Mesendoderm (in vitro differentiated cells): ENCODE results near the gene SLC44A4. TPM values are rescaled to one million over a fixed set of nuclear protein-coding genes. Genes with fewer than 3 reads are reported as not detected.

ENCODE experiments used
- DNase-seq: peaks from one replicate; pipeline ENCODE4 v3.0.0; 2013
- H2AK5ac ChIP-seq: 2 replicates; pipeline ENCODE4 v1.6.1; 2013; ENCODE audit warnings: low read length, inconsistent platforms
- H2BK120ac ChIP-seq: 2 replicates; pipeline ENCODE4 v1.6.1; 2013; ENCODE audit warnings: low read depth, mild to moderate bottlenecking, low read length, moderate library complexity, mixed read lengths
- H2BK15ac ChIP-seq: replicated peaks from 2 replicates; pipeline ENCODE4 v1.6.1; 2013; ENCODE audit warnings: low read depth, mild to moderate bottlenecking, moderate library complexity
- H2BK5ac ChIP-seq: 2 replicates; pipeline ENCODE4 v1.6.1; 2013; ENCODE audit warnings: low read length, inconsistent platforms
- H3K18ac ChIP-seq: 2 replicates; pipeline ENCODE4 v1.6.1; 2013; ENCODE audit warnings: mild to moderate bottlenecking, low read length, mixed read lengths
- H3K23ac ChIP-seq: one replicate; pipeline ENCODE4 v1.6.1; 2013; ENCODE audit warnings: low read length
- H3K27ac ChIP-seq: 2 replicates; pipeline ENCODE4 v1.5.1; 2013; ENCODE audit warnings: low read depth, mild to moderate bottlenecking, inconsistent platforms, low read length, moderate library complexity
- H3K27me3 ChIP-seq: 2 replicates; pipeline ENCODE4 v1.6.1; 2013; ENCODE audit warnings: low read length, control low read depth, mild to moderate bottlenecking, inconsistent platforms; ENCODE audit not compliant: insufficient read depth, poor library complexity
- H3K36me3 ChIP-seq: 2 replicates; pipeline ENCODE4 v1.6.1; 2013; ENCODE audit warnings: low read length, inconsistent platforms; ENCODE audit not compliant: control insufficient read depth, insufficient read depth
- H3K4ac ChIP-seq: one replicate; pipeline ENCODE4 v1.6.1; 2013; ENCODE audit warnings: low read depth, mild to moderate bottlenecking, low read length, moderate library complexity
- H3K4me1 ChIP-seq: 2 replicates; pipeline ENCODE4 v1.6.1; 2013; ENCODE audit warnings: low read depth, low read length, inconsistent platforms; ENCODE audit not compliant: control insufficient read depth
- H3K4me2 ChIP-seq: 2 replicates; pipeline ENCODE4 v1.6.1; 2013; ENCODE audit warnings: low read length
- H3K4me3 ChIP-seq: 2 replicates; pipeline ENCODE4 v1.5.1; 2013; ENCODE audit warnings: mild to moderate bottlenecking, low read length
- H3K56ac ChIP-seq: one replicate; pipeline ENCODE4 v1.6.1; 2013; ENCODE audit warnings: low read length
- H3K79me1 ChIP-seq: 2 replicates; pipeline ENCODE4 v1.6.1; 2013; ENCODE audit warnings: low read length, inconsistent platforms
- H3K79me2 ChIP-seq: 2 replicates; pipeline ENCODE4 v1.6.1; 2013; ENCODE audit warnings: mild to moderate bottlenecking, low read length; ENCODE audit not compliant: control insufficient read depth, insufficient read depth
- H3K9ac ChIP-seq: 2 replicates; pipeline ENCODE4 v1.6.1; 2013; ENCODE audit warnings: low read length, inconsistent platforms
- H4K5ac ChIP-seq: one replicate; pipeline ENCODE4 v1.6.1; 2013; ENCODE audit warnings: low read length
- H4K8ac ChIP-seq: one replicate; pipeline ENCODE4 v1.6.1; 2013; ENCODE audit warnings: low read depth, mild to moderate bottlenecking, control low read depth, low read length, moderate library complexity
- WGBS: extraction: QIAGEN DNeasy Blood & Tissue Kit; methylation state at CpG from one replicate; pipeline ENCODE4 v1.1.7; 2013; ENCODE audit warnings: low lambda C conversion rate, missing lambda C conversion rate; ENCODE audit not compliant: insufficient coverage; ENCODE audit errors: extremely low coverage; 5-methylcytosine and 5-hydroxymethylcytosine counted together
- small RNA-seq: library from polyadenylated mRNA; stranded (forward); fragments of <200 nt; extraction: miRNeasy Mini kit (QIAGEN cat#:217004); gene quantifications from one replicate; pipeline ENCODE3, GENCODE V24; 2013; ENCODE audit not compliant: insufficient read depth

SLC44A4 gene

GRCh38 chr6:31814677-31815024, 64.1 kb downstream of the SLC44A4 start:
- Histone ChIP-seq H3K79me1 (peaks cover 3% of the 10 kb centered on the region), H3K36me3 (no peaks in the 10 kb centered on the region), H3K27me3 (no peaks in the 10 kb centered on the region), H2BK5ac (peak overlapping the region; percentile 44), H3K56ac (peak overlapping the region; percentile 86), H2BK15ac (peak overlapping the region; percentile 38), H3K4ac (peak overlapping the region; percentile 100), H3K4me3 (peak overlapping the region; percentile 6), H3K23ac (no peak overlapping the region), H3K27ac (peak overlapping the region; percentile 100), H3K18ac (peak overlapping the region; percentile 100), H4K5ac (no peak overlapping the region), H2AK5ac (no peak overlapping the region), H3K4me2 (peak overlapping the region; percentile 35), H2BK120ac (peak overlapping the region; percentile 94), H3K9ac (peak overlapping the region; percentile 72), H3K4me1 (peaks cover 2% of the 10 kb centered on the region), H3K79me2 (peaks cover 2% of the 10 kb centered on the region), H4K8ac (peak overlapping the region; percentile 99)
- no CpG with 5 or more reads among the region's 13 CpGs for WGBS
- peak; percentile 100 for DNase-seq

GRCh38 chr6:31813465-31813849, 65.3 kb downstream of the SLC44A4 start:
- Histone ChIP-seq H3K9ac (peak overlapping the region; percentile 68), H2BK120ac (no peak overlapping the region), H2BK5ac (no peak overlapping the region), H3K79me1 (peaks cover 3% of the 10 kb centered on the region), H4K8ac (no peak overlapping the region), H3K23ac (no peak overlapping the region), H3K56ac (peak overlapping the region; percentile 83), H4K5ac (no peak overlapping the region), H3K4me1 (peaks cover 2% of the 10 kb centered on the region), H2BK15ac (no peak overlapping the region), H3K27me3 (no peaks in the 10 kb centered on the region), H3K27ac (no peak overlapping the region), H3K4me2 (no peak overlapping the region), H3K79me2 (peaks cover 2% of the 10 kb centered on the region), H2AK5ac (no peak overlapping the region), H3K18ac (peak overlapping the region; percentile 83), H3K4me3 (no peak overlapping the region), H3K36me3 (no peaks in the 10 kb centered on the region), H3K4ac (no peak overlapping the region)
- no peak for DNase-seq
- WGBS: no CpG with 5 or more reads among the region's 7 CpGs

Small RNA genes lying within 50 kb of the gene (small RNA-seq; reads per million reads assigned to genes)
- gene SNORD48 (13,366 reads per million, percentile 100 among the genes with 10 or more reads in this experiment), gene SNORD52 (not detected)
